ENCODE results near the gene CHRNA1. TPM values are rescaled to one million over a fixed set of nuclear protein-coding genes. Genes with fewer than 3 reads are reported as not detected.

CHRNA1 gene
- total RNA-seq, 1 donor from 2014 or later, result 0.41 TPM

DNA sequence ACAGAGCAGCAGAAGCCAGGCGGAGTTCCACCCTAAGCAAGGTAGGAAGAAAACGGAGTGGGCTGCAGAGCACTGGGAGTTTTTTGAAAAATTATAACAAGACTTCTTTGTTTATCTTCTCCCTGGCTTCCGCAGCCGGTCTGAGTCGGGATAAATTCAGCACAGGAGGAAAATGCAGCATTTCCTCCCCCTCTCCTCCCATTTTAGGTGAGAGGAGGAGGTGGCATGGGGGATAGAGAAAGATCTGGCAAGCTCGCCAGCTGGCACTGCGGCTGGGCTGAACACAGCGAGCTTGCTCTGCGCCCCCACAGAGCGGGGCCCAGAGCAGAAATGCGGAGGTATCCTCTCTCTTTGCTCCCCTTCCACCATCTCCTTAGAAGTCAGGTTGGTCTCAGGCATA lies 17.7 kb upstream of the CHRNA1 start:
- Mint-ChIP-seq H3K4me3 (ENCODE audit: unreplicated experiment) (no peak overlapping the region), H3K36me3 (ENCODE audit: low read depth, unreplicated experiment) (peaks cover 3% of the 10 kb centered on the region), H3K4me1 (ENCODE audit: unreplicated experiment) (peaks cover 25% of the 10 kb centered on the region), H3K9me3 (ENCODE audit: unreplicated experiment) (no peaks in the 10 kb centered on the region), H3K27ac (ENCODE audit: unreplicated experiment) (no peak overlapping the region), H3K27me3 (ENCODE audit: unreplicated experiment) (peaks cover 4% of the 10 kb centered on the region)
- DNase-seq (ENCODE audit: low spot score), result no peak
- TF ChIP-seq CTCF (IDR thresholded peaks at IDR 0.05; ENCODE audit: unreplicated experiment), result no peak

DNA sequence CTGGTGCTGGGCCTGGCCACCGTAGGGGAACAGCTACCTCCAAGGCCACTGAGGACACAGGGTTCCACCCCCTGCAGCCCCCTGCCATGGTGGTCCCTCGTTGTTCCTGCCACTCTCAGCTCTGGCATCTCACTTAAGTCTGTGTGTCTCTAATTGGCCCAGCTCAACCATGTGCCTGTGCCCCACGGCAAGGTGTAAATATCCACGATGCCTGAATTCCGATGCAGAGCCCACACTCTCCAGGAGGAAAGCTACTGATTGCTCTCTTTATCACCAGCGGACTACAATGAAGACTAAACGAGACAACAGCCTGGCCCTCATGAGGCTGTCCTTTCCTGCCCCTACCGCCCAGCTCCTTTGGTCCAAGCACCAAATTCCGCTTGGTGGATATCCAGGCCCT lies 17.0 kb upstream of the CHRNA1 start:
- TF ChIP-seq CTCF (IDR thresholded peaks at IDR 0.05; ENCODE audit: unreplicated experiment), result no peak
- Mint-ChIP-seq H3K36me3 (ENCODE audit: low read depth, unreplicated experiment) (peaks cover 3% of the 10 kb centered on the region), H3K9me3 (ENCODE audit: unreplicated experiment) (no peaks in the 10 kb centered on the region), H3K4me1 (ENCODE audit: unreplicated experiment) (peaks cover 29% of the 10 kb centered on the region), H3K27ac (ENCODE audit: unreplicated experiment) (no peak overlapping the region), H3K4me3 (ENCODE audit: unreplicated experiment) (no peak overlapping the region), H3K27me3 (ENCODE audit: unreplicated experiment) (peaks cover 4% of the 10 kb centered on the region)
- no peak for DNase-seq (ENCODE audit: low spot score)

DNA sequence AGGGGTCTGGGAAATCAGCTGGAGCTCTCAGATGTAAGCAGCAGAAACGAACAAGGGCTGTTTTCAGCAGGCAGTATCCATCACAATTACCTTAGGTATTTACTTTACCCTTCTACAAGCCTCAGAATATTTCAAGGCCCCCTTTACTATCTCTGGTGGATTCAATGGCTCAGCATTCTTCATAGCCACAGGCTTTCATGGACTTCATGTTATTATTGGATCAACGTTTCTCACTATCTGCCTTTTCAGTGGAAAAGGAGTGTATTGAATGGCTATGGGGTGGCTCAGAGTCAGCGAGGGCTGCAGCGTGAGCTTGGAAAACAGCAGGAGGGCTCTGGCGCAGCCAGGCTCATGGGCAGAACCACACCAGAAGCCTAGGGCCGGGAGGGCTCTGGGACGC lies 16.6 kb upstream of the CHRNA1 start:
- H3K4me3 Mint-ChIP-seq (ENCODE audit: unreplicated experiment), result no peak overlapping the region
- no peak overlapping the region for H3K27ac Mint-ChIP-seq (ENCODE audit: unreplicated experiment)
- H3K4me1 Mint-ChIP-seq (ENCODE audit: unreplicated experiment), result peaks cover 34% of the 10 kb centered on the region
- H3K27me3 Mint-ChIP-seq (ENCODE audit: unreplicated experiment), result peaks cover 4% of the 10 kb centered on the region
- no peak for TF ChIP-seq CTCF (IDR thresholded peaks at IDR 0.05; ENCODE audit: unreplicated experiment)
- DNase-seq (ENCODE audit: low spot score), result no peak
- no peaks in the 10 kb centered on the region for H3K9me3 Mint-ChIP-seq (ENCODE audit: unreplicated experiment)
- peaks cover 3% of the 10 kb centered on the region for H3K36me3 Mint-ChIP-seq (ENCODE audit: low read depth, unreplicated experiment)

DNA sequence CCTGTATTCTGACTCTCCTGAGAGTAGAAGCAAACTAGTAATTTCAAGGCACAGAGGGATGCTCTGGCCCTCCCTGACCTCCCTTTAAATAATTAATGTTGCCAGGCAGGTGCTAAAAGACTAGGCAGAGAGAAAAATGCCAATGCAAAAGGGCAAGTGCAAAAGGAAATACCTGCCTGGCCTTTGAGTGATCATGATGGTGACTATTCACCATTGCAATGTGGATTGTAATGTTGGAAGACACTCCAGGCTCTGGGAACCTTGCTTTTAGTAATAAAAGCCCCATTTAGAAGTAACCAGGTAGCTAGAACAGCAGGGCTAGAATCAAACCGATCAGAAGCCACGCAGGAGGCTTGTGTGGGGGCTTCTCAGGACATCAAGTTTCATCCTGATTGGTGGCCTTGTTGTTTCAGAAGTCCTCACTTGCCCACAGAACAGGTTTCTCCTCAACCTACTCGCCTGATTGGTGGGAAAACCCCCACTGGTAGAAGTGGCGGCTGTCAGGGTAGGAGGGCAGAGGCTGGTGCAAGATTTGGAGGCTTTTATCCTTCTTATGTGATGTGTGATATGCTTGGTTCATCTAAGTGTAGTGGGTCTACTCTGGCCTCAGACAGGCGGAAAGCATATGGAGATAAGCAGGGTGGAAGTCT lies 16.0 kb upstream of the CHRNA1 start:
- no peak for TF ChIP-seq CTCF (IDR thresholded peaks at IDR 0.05; ENCODE audit: unreplicated experiment)
- H3K36me3 Mint-ChIP-seq (ENCODE audit: low read depth, unreplicated experiment), result peaks cover 3% of the 10 kb centered on the region
- DNase-seq (ENCODE audit: low spot score), result no peak
- H3K9me3 Mint-ChIP-seq (ENCODE audit: unreplicated experiment), result no peaks in the 10 kb centered on the region
- H3K4me3 Mint-ChIP-seq (ENCODE audit: unreplicated experiment), result no peak overlapping the region
- peaks cover 39% of the 10 kb centered on the region for H3K4me1 Mint-ChIP-seq (ENCODE audit: unreplicated experiment)
- no peak overlapping the region for H3K27ac Mint-ChIP-seq (ENCODE audit: unreplicated experiment)
- peaks cover 4% of the 10 kb centered on the region for H3K27me3 Mint-ChIP-seq (ENCODE audit: unreplicated experiment)

DNA sequence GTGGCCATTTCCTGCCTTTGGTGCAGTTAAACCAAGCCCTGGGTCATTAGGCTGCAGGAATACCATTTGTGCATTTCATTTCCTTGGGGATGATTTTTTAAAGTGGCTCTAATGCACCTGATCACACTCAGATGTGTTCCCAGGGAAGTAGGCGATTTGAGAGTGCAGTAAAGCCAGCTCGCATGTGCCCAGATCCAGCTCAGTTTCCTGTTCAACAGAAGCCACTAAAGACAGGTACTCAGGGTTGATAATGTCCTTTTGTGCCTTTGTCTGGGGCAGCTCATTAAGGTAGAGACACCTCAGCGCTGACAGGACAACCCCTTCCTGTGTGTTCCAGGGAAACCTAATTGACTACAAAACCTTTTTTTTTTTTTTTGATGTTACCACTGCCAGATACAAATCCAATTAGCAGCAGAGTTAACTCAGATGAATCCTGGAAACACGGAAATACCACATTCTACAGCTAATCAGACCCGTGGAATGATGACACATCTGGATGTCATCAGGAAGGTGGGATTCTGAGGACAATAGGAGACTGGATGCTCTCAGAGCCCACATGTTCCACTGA lies 15.2 kb upstream of the CHRNA1 start:
- Mint-ChIP-seq H3K4me3 (ENCODE audit: unreplicated experiment) (no peak overlapping the region), H3K9me3 (ENCODE audit: unreplicated experiment) (no peaks in the 10 kb centered on the region), H3K4me1 (ENCODE audit: unreplicated experiment) (peaks cover 39% of the 10 kb centered on the region), H3K27ac (ENCODE audit: unreplicated experiment) (no peak overlapping the region), H3K36me3 (ENCODE audit: low read depth, unreplicated experiment) (peaks cover 3% of the 10 kb centered on the region), H3K27me3 (ENCODE audit: unreplicated experiment) (peaks cover 4% of the 10 kb centered on the region)
- DNase-seq (ENCODE audit: low spot score), result no peak
- TF ChIP-seq CTCF (IDR thresholded peaks at IDR 0.05; ENCODE audit: unreplicated experiment), result no peak

All from endothelial cell (in vitro differentiated cells).